Measurements from ENCODE around the gene SNTG2. TPM values are rescaled to one million over a fixed set of nuclear protein-coding genes. Genes with fewer than 3 reads are reported as not detected.

Gene SNTG2
- polyA plus RNA-seq, 3 donors, result not detected

DNA sequence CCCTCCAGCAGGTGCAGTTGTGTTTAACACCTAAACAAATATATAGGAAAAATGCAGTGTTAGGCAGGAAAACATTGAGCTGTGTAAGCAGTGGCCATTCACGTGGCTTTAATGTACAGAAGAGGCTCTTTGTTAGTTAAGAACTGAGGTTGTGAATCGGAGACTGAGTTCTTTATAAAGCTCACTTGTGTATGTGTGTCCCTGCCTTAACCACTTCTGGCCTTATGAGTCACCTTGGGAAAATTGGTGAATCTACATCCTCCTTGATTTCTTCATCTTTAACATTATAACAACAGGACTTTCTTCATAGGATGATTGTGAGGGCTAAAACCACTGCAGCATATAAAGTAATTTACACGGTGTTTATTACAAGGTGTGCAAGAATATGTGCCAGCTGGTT, 274.3 kb downstream of the SNTG2 start:
- Histone ChIP-seq H3K27me3 (ENCODE audit: control insufficient read depth in 2 of 2, insufficient read depth in 2 of 2, low read length in 2 of 2) (no peaks in the 10 kb centered on the region), H3K36me3 (replicated peaks in 1 of 2; ENCODE audit: control insufficient read depth in 1 of 2, insufficient read depth in 2 of 2, low read length in 2 of 2) (no peaks in the 10 kb centered on the region), H2AFZ (ENCODE audit: insufficient read depth, low read depth, low read length, poor library complexity, severe bottlenecking) (no peak overlapping the region), H4K20me1 (ENCODE audit: insufficient read depth, low read length) (no peaks in the 10 kb centered on the region), H3K79me2 (ENCODE audit: insufficient read depth, low read length) (no peaks in the 10 kb centered on the region), H3K4me3 (replicated peaks in 1 of 3; ENCODE audit: low read depth in 2 of 3, low read length in 3 of 3) (no peak overlapping the region), H3K9ac (ENCODE audit: insufficient read depth, low read length, poor library complexity, severe bottlenecking) (no peak overlapping the region), H3K4me1 (ENCODE audit: control insufficient read depth in 1 of 2, insufficient read depth in 2 of 2, low read length in 2 of 2) (no peaks in the 10 kb centered on the region), H3K9me3 (replicated peaks in 1 of 2; ENCODE audit: control insufficient read depth in 1 of 2, insufficient read depth in 1 of 2, low read length in 2 of 2) (peaks cover 0 to 16% of the 10 kb centered on the region in 2 donors), H3K4me2 (replicated peaks; ENCODE audit: extremely low read depth, low read length, poor library complexity, severe bottlenecking) (no peak overlapping the region), H3K27ac (ENCODE audit: low read depth in 1 of 2, low read length in 2 of 2) (no peak overlapping the region)
- intact Hi-C loops (cut with micrococcal nuclease), result no loop called here
- no peak for DNase-seq
- WGBS (ENCODE audit: insufficient coverage), result no CpG with 5 or more reads among the region's 3 CpGs
- Mint-ChIP-seq H3K36me3 (no peaks in the 10 kb centered on the region), H3K27ac (no peak overlapping the region), H3K4me3 (no peak overlapping the region), H3K4me1 (no peaks in the 10 kb centered on the region), H3K9me3 (peaks cover 2 to 15% (median 6%) of the 10 kb centered on the region in 7 donors), H3K27me3 (ENCODE audit: low read depth in 3 of 3) (peaks cover 1 to 6% (median 1%) of the 10 kb centered on the region in 3 donors)
- TF ChIP-seq, protein P1, sequence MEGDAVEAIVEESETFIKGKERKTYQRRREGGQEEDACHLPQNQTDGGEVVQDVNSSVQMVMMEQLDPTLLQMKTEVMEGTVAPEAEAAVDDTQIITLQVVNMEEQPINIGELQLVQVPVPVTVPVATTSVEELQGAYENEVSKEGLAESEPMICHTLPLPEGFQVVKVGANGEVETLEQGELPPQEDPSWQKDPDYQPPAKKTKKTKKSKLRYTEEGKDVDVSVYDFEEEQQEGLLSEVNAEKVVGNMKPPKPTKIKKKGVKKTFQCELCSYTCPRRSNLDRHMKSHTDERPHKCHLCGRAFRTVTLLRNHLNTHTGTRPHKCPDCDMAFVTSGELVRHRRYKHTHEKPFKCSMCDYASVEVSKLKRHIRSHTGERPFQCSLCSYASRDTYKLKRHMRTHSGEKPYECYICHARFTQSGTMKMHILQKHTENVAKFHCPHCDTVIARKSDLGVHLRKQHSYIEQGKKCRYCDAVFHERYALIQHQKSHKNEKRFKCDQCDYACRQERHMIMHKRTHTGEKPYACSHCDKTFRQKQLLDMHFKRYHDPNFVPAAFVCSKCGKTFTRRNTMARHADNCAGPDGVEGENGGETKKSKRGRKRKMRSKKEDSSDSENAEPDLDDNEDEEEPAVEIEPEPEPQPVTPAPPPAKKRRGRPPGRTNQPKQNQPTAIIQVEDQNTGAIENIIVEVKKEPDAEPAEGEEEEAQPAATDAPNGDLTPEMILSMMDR (IDR thresholded peaks at IDR 0.05), result no peak

DNA sequence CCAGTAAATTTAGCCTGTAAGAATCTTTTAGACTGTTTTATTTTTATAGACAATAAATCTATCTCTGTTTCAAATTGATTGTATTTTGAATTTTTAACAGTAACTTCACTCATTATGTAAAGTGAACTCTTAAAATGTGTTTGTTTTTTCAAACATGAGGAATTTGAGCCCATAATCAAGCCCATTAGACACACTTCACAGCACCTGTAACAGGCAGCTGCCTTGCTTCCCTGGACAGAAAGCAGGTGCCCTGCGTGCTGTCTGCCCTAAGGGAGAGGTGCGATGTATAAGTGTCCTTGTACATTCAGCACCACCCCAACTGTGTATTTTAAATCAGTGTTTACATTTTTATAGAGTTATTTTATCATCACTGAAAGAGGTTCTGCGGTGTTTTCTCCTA, 276.1 kb downstream of the SNTG2 start:
- H3K4me1 ChIP-seq (ENCODE audit: control insufficient read depth in 1 of 2, insufficient read depth in 2 of 2, low read length in 2 of 2), result no peaks in the 10 kb centered on the region
- H4K20me1 ChIP-seq (ENCODE audit: insufficient read depth, low read length), result no peaks in the 10 kb centered on the region
- TF ChIP-seq, protein P1 (IDR thresholded peaks at IDR 0.05), result no peak
- no peak overlapping the region for H2AFZ ChIP-seq (ENCODE audit: insufficient read depth, low read depth, low read length, poor library complexity, severe bottlenecking)
- no peaks in the 10 kb centered on the region for H3K36me3 Mint-ChIP-seq
- intact Hi-C loops (cut with micrococcal nuclease), result no loop called here
- WGBS (ENCODE audit: insufficient coverage), result no CpG with 5 or more reads among the region's 3 CpGs
- H3K9ac ChIP-seq (ENCODE audit: insufficient read depth, low read length, poor library complexity, severe bottlenecking), result no peak overlapping the region
- no peak overlapping the region for H3K4me2 ChIP-seq (replicated peaks; ENCODE audit: extremely low read depth, low read length, poor library complexity, severe bottlenecking)
- H3K27me3 ChIP-seq (ENCODE audit: control insufficient read depth in 2 of 2, insufficient read depth in 2 of 2, low read length in 2 of 2), result no peaks in the 10 kb centered on the region
- H3K4me1 Mint-ChIP-seq, result no peaks in the 10 kb centered on the region
- H3K4me3 ChIP-seq (replicated peaks in 1 of 3; ENCODE audit: low read depth in 2 of 3, low read length in 3 of 3), result no peak overlapping the region
- no peaks in the 10 kb centered on the region for H3K36me3 ChIP-seq (replicated peaks in 1 of 2; ENCODE audit: control insufficient read depth in 1 of 2, insufficient read depth in 2 of 2, low read length in 2 of 2)
- H3K27me3 Mint-ChIP-seq (ENCODE audit: low read depth in 3 of 3), result peaks cover 0 to 5% (median 1%) of the 10 kb centered on the region in 3 donors
- no peak for DNase-seq
- no peak overlapping the region for H3K4me3 Mint-ChIP-seq
- H3K27ac ChIP-seq (ENCODE audit: low read depth in 1 of 2, low read length in 2 of 2), result no peak overlapping the region
- peaks cover 0 to 11% of the 10 kb centered on the region in 2 donors for H3K9me3 ChIP-seq (replicated peaks in 1 of 2; ENCODE audit: control insufficient read depth in 1 of 2, insufficient read depth in 1 of 2, low read length in 2 of 2)
- H3K27ac Mint-ChIP-seq, result no peak overlapping the region
- H3K79me2 ChIP-seq (ENCODE audit: insufficient read depth, low read length), result no peaks in the 10 kb centered on the region
- peaks cover 2 to 9% (median 5%) of the 10 kb centered on the region in 7 donors for H3K9me3 Mint-ChIP-seq

All from CD14-positive monocyte (primary cell).